Endothelial cell of umbilical vein (primary cell): ENCODE results near the gene CMTR2. TPM values are rescaled to one million over a fixed set of nuclear protein-coding genes. Genes with fewer than 3 reads are reported as not detected.

ENCODE experiments used
- BruUV-seq: library from RNA; stranded (reverse); fragments of 400-500 nt; replicated peaks from 2 replicates; lab custom pipeline; 2021; lab: Mats Ljungman, UMichigan
- CTCF ChIA-PET: fragments of 300-600, 350-600 bp; sonication (Branson Sonifier 250); formaldehyde crosslinking; loops from one replicate; lab custom pipeline; 2021; ENCODE audit warnings: antibody characterized with exemption, inconsistent platforms; lab: Charles Lee
- POLR2A ChIA-PET: fragments of 300-600, 350-600 bp; sonication (Branson Sonifier 250); formaldehyde crosslinking; loops from one replicate; lab custom pipeline; 2021; ENCODE audit warnings: antibody characterized with exemption, inconsistent platforms; lab: Charles Lee
- DNase-seq: peaks from one replicate; pipeline ENCODE4 v3.0.0-alpha.2; 2011; ENCODE audit warnings: low read depth, low spot score
- FAIRE-seq: peaks from 2 replicates; lab custom pipeline; 2011; peaks lifted over from hg19 to GRCh38; lab: Jason Lieb, UNC
- H2AFZ ChIP-seq: 2 replicates; pipeline ENCODE4 v1.6.0; 2012; ENCODE audit warnings: low read depth, low read length, control low read depth, inconsistent platforms
- H3K27ac ChIP-seq: 2 replicates; pipeline ENCODE4 v1.5.1; 2011; ENCODE audit warnings: low read depth, mild to moderate bottlenecking, control low read depth, low read length, moderate library complexity; ENCODE audit not compliant: insufficient read depth
- H3K27me3 ChIP-seq, 2 experiments: 2 replicates each; pipeline versions ENCODE4 v1.6.0 to v1.6.1; 2011; ENCODE audit warnings: low read length in 2 of 2, mixed read lengths in 1 of 2; ENCODE audit not compliant: control insufficient read depth in 2 of 2, insufficient read depth in 2 of 2
- H3K36me3 ChIP-seq, 2 experiments: 2 replicates in 1 of 2; 3 replicates in 1 of 2; pipeline ENCODE4 v1.5.1; 2011; ENCODE audit warnings: low read length in 2 of 2, mild to moderate bottlenecking in 1 of 2, moderate library complexity in 1 of 2; ENCODE audit not compliant: control insufficient read depth in 2 of 2, insufficient read depth in 2 of 2; ENCODE audit errors: extremely low read depth in 1 of 2
- H3K4me1 ChIP-seq: 3 replicates; pipeline ENCODE4 v1.5.1; 2011; ENCODE audit warnings: mild to moderate bottlenecking, low read length; ENCODE audit not compliant: control insufficient read depth, insufficient read depth; ENCODE audit errors: extremely low read depth
- H3K4me2 ChIP-seq: 2 replicates; pipeline ENCODE4 v1.6.1; 2011; ENCODE audit warnings: low read length, control low read depth, mixed read lengths; ENCODE audit not compliant: insufficient read depth
- H3K4me3 ChIP-seq, 3 experiments: fragments of 200-600 bp in 1 of 3; sonication (generic), shearing (Covaris generic) in 1 of 3; replicated peaks in 1 of 3; 2 replicates each; pipeline ENCODE4 v1.5.1; 2011 to 2016; ENCODE audit warnings: control low read depth in 3 of 3, low read length in 3 of 3, mild to moderate bottlenecking in 2 of 3, inconsistent platforms in 1 of 3, low read depth in 1 of 3, moderate library complexity in 1 of 3; ENCODE audit not compliant: insufficient read depth in 1 of 3
- H3K79me2 ChIP-seq: 2 replicates; pipeline ENCODE4 v1.6.0; 2012; ENCODE audit warnings: low read length, inconsistent platforms; ENCODE audit not compliant: control insufficient read depth, insufficient read depth
- H3K9ac ChIP-seq: replicated peaks from 2 replicates; pipeline ENCODE3; 2011; ENCODE audit warnings: low read length, control low read depth; ENCODE audit not compliant: insufficient read depth; ENCODE audit errors: extremely low read depth
- H3K9me1 ChIP-seq: replicated peaks from 3 replicates; pipeline ENCODE4 v1.6.0; 2011; ENCODE audit warnings: mild to moderate bottlenecking, low read length; ENCODE audit not compliant: control insufficient read depth, insufficient read depth; ENCODE audit errors: extremely low read depth
- H3K9me3 ChIP-seq: replicated peaks from 2 replicates; pipeline ENCODE4 v1.5.1; 2012; ENCODE audit warnings: low read length, inconsistent platforms; ENCODE audit not compliant: control insufficient read depth, insufficient read depth
- H4K20me1 ChIP-seq: replicated peaks from 2 replicates; pipeline ENCODE3; 2011; ENCODE audit warnings: mild to moderate bottlenecking, low read length; ENCODE audit not compliant: control insufficient read depth, insufficient read depth; ENCODE audit errors: extremely low read depth
- FOS ChIP-seq: IDR thresholded peaks from 2 replicates; pipeline ENCODE4 v1.6.1; 2011; ENCODE audit warnings: mild to moderate bottlenecking, low read length, moderate library complexity, borderline replicate concordance; ENCODE audit not compliant: insufficient read depth
- GATA2 ChIP-seq: IDR thresholded peaks from 2 replicates; pipeline ENCODE4 v1.7.0; 2011; ENCODE audit warnings: low read depth, mild to moderate bottlenecking, moderate library complexity, mixed read lengths, low read length; ENCODE audit not compliant: insufficient read length, insufficient read depth
- JUN ChIP-seq: IDR thresholded peaks from 2 replicates; pipeline ENCODE4 v1.6.1; 2011; ENCODE audit warnings: borderline replicate concordance, low read depth; ENCODE audit not compliant: insufficient read length, insufficient read depth
- MYC ChIP-seq: IDR thresholded peaks from one replicate; pipeline ENCODE4 v1.6.1; 2011; ENCODE audit warnings: mild to moderate bottlenecking, low read depth, low read length
- POLR2A ChIP-seq: IDR thresholded peaks from 2 replicates; pipeline ENCODE4 v1.6.1; 2012; ENCODE audit warnings: low read depth, mild to moderate bottlenecking, control low read depth, low read length
- POLR2AphosphoS5 ChIP-seq: IDR thresholded peaks from 2 replicates; pipeline ENCODE4 v1.6.1; 2012; ENCODE audit warnings: low read depth, mild to moderate bottlenecking, control low read depth, low read length, moderate library complexity; ENCODE audit not compliant: insufficient read depth
- dilution Hi-C: fragments of 300-500 bp; cut with MboI; formaldehyde crosslinking; loops from one replicate; pipeline ENCODE4 v1.15.0; 2019; ENCODE audit warnings: low sequenced_read_pairs; ENCODE audit not compliant: extremely low pct_ligation_motif_present
- intact Hi-C: fragments of 100-400 bp; cut with micrococcal nuclease; formaldehyde crosslinking; loops from one replicate; pipeline ENCODE4 v1.10.0; 2022
- polyA plus RNA-seq, 4 experiments: library from polyadenylated mRNA; depleted of rRNA in 3 of 4; stranded (reverse) in 3 of 4; unstranded in 1 of 4; fragments of >200 nt; gene quantifications; 2 replicates each; pipeline versions ENCODE4 v1.2.1 to v1.2.3, GENCODE V29; 2011 to 2012; ENCODE audit warnings: missing spikeins in 1 of 4
- total RNA-seq: library from RNA; stranded (reverse); gene quantifications from 2 replicates; pipeline ENCODE4 v1.2.3, GENCODE V29; 2021
- TF ChIP-seq, protein P1 (sequence below): IDR thresholded peaks from 2 replicates; pipeline ENCODE4 v1.6.1; 2011; ENCODE audit not compliant: insufficient read depth, insufficient read length
- TF ChIP-seq, protein P2 (sequence below), 2 donors: IDR thresholded peaks; 1 replicate in 1 of 2; 2 replicates in 1 of 2; pipeline ENCODE4 v1.5.1; 2011; ENCODE audit warnings: low read length in 2 of 2, mild to moderate bottlenecking in 2 of 2, moderate library complexity in 2 of 2, control low read depth in 1 of 2, inconsistent platforms in 1 of 2, low read depth in 1 of 2; ENCODE audit not compliant: insufficient read depth in 1 of 2; ENCODE audit errors: extremely low read depth in 1 of 2

The CMTR2 gene
- total and polyA plus RNA-seq, 2 donors (not counting 3 experiments of a cell fraction or from before 2014, with no cell fraction given), result 11.6 to 18.8 TPM

DNA sequence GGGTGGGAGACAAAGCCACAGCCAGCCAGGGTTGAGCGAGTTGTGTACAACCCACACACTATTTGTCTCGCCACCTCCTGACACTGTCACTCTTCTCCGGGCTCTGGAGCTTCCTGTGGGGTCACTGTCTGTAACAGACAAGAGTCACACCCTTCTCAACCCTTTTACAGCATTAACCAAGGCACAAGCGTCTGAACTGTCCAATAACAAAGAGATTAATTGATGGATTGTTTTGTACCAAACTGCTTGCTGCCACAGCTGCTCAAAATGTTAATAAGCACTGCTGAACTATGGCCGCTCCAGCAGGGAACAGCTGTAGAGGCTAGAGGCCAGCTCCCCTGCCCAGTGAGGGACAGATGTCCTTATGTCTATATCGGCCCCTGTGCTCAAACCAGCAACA, 33.5 kb downstream of the CMTR2 start:
- H3K36me3 ChIP-seq, result no peaks in the 10 kb centered on the region
- H2AFZ ChIP-seq, result no peak overlapping the region
- H3K9me1 ChIP-seq, result no peaks in the 10 kb centered on the region
- no peaks in the 10 kb centered on the region for H3K4me1 ChIP-seq
- TF ChIP-seq, protein P1, sequence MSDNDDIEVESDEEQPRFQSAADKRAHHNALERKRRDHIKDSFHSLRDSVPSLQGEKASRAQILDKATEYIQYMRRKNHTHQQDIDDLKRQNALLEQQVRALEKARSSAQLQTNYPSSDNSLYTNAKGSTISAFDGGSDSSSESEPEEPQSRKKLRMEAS, result no peak
- TF ChIP-seq GATA2 (no peak), POLR2A (no peak), MYC (no peak), JUN (no peak), POLR2AphosphoS5 (no peak), FOS (no peak)
- TF ChIP-seq, protein P2, sequence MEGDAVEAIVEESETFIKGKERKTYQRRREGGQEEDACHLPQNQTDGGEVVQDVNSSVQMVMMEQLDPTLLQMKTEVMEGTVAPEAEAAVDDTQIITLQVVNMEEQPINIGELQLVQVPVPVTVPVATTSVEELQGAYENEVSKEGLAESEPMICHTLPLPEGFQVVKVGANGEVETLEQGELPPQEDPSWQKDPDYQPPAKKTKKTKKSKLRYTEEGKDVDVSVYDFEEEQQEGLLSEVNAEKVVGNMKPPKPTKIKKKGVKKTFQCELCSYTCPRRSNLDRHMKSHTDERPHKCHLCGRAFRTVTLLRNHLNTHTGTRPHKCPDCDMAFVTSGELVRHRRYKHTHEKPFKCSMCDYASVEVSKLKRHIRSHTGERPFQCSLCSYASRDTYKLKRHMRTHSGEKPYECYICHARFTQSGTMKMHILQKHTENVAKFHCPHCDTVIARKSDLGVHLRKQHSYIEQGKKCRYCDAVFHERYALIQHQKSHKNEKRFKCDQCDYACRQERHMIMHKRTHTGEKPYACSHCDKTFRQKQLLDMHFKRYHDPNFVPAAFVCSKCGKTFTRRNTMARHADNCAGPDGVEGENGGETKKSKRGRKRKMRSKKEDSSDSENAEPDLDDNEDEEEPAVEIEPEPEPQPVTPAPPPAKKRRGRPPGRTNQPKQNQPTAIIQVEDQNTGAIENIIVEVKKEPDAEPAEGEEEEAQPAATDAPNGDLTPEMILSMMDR (IDR thresholded peaks at IDR 0.05; ENCODE audit: extremely low read depth in 1 of 2, insufficient read depth in 1 of 2, low read depth in 1 of 2, low read length in 2 of 2), result no peak
- dilution Hi-C loops (no loop called here), intact Hi-C loops (no loop called here)
- H3K79me2 ChIP-seq, result no peaks in the 10 kb centered on the region
- BruUV-seq, result no TSS peak
- H3K4me2 ChIP-seq, result no peak overlapping the region
- no peaks in the 10 kb centered on the region for H4K20me1 ChIP-seq
- no peaks in the 10 kb centered on the region for H3K9me3 ChIP-seq
- no peak overlapping the region for H3K4me3 ChIP-seq
- H3K9ac ChIP-seq, result no peak overlapping the region
- DNase-seq (no peak), FAIRE-seq (no peak)
- peaks cover 3 to 9% of the 10 kb centered on the region in 2 experiments for H3K27me3 ChIP-seq
- H3K27ac ChIP-seq, result no peak overlapping the region
- POLR2A ChIA-PET, result no interaction called here
- CTCF ChIA-PET, result interaction anchor here (0.5 to 1.6 kb wide), 3 partner anchors 56 to 260 kb away, joined by 3 to 5 read pairs (median 3); no protein-coding TSS in a partner anchor
